HCT116 (cell line): ENCODE data around the gene OR2A1.
"Not testable (repeated sequence)": the region's sequence is repeated elsewhere in the genome, so short reads cannot be mapped to it uniquely, and the experiment has no call there.

Experiments
- ELF1 ChIP-seq: IDR thresholded peaks from 2 replicates; pipeline ENCODE4 v1.6.1; 2012; ENCODE audit warnings: low read depth, borderline replicate concordance
- EZH2 ChIP-seq: fragments of 200-600 bp; sonication (generic); IDR thresholded peaks from 2 replicates; pipeline ENCODE4 v1.6.1; 2017; ENCODE audit warnings: antibody characterized with exemption, mixed run types
- EZH2phosphoT487 ChIP-seq: fragments of 200-600 bp; IDR thresholded peaks from 2 replicates; pipeline ENCODE4 v1.6.1; 2018; ENCODE audit warnings: antibody characterized with exemption, borderline replicate concordance
- POLR2A ChIP-seq: IDR thresholded peaks from 2 replicates; pipeline ENCODE4 v1.7.0; 2011; ENCODE audit warnings: borderline replicate concordance; ENCODE audit not compliant: insufficient read depth, insufficient read length; ENCODE audit errors: extremely low read depth
- POLR2AphosphoS5 ChIP-seq: IDR thresholded peaks from 2 replicates; pipeline ENCODE4 v1.6.1; 2011; ENCODE audit warnings: mild to moderate bottlenecking, low read depth, low read length, moderate library complexity
- RAD21 ChIP-seq: IDR thresholded peaks from 2 replicates; pipeline ENCODE4 v1.6.1; 2012; ENCODE audit warnings: low read depth, mild to moderate bottlenecking
- REST ChIP-seq: IDR thresholded peaks from 2 replicates; pipeline ENCODE4 v1.6.1; 2012; ENCODE audit warnings: low read depth
- SRF ChIP-seq: IDR thresholded peaks from 2 replicates; pipeline ENCODE4 v1.6.1; 2012; ENCODE audit warnings: low read depth
- ZFX ChIP-seq: fragments of 450-650 bp; IDR thresholded peaks from 2 replicates; pipeline ENCODE4 v1.6.1; 2017
- TF ChIP-seq, protein P1 (sequence below): IDR thresholded peaks from 2 replicates; pipeline ENCODE4 v1.6.1; 2012
- TF ChIP-seq, protein P2 (sequence below), 3 experiments: fragments of 200-600 bp in 1 of 3; sonication (generic) in 1 of 3; IDR thresholded peaks in 2 of 3; conservative IDR thresholded peaks in 1 of 3; 2 replicates each; pipeline ENCODE4 v1.5.1; 2012 to 2017; ENCODE audit warnings: low read depth in 2 of 3, low read length in 2 of 3, antibody characterized with exemption in 1 of 3, borderline replicate concordance in 1 of 3, control low read depth in 1 of 3, mild to moderate bottlenecking in 1 of 3, mixed read lengths in 1 of 3, mixed run types in 1 of 3, moderate library complexity in 1 of 3; ENCODE audit not compliant: insufficient read depth in 1 of 3

DNA sequence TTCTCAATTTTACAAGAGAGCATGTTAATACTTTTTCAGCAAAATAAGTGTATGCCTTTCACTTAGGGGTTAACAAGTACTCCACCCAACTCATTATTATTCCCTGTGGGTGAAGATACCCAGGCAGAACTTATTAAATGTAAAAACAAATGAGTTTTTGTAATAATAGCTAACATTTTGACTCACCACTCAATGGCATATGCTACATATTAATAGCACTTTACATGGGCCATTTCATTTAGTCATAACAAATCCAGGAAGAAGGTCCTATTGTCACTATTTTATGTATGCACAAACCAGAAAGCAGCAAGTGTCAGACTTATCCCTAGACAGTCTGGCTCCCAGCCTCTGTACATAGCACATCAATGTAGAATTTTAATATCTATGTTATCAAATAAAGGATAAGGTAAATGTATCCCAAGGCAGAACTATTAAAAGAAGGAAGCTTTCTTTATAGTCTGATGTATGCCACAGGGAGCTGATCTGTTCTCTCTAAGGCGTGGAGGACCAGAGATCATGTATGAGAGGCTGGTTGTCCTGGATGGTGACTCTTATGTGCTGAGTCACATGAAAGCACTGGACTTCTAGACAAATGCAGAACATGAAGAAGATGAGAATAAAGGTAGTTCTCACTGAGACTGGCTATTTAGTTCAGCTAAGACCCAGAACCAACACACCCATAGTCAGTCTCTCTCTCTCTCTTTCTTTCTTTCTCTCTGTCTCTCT is 9.5 kb upstream of the OR2A1 start:
- not testable (repeated sequence) for TF ChIP-seq POLR2AphosphoS5, EZH2, SRF, EZH2phosphoT487, RAD21, POLR2A, ELF1, ZFX, REST
- TF ChIP-seq, protein P1, sequence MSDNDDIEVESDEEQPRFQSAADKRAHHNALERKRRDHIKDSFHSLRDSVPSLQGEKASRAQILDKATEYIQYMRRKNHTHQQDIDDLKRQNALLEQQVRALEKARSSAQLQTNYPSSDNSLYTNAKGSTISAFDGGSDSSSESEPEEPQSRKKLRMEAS = not testable (repeated sequence)
- TF ChIP-seq, protein P2, sequence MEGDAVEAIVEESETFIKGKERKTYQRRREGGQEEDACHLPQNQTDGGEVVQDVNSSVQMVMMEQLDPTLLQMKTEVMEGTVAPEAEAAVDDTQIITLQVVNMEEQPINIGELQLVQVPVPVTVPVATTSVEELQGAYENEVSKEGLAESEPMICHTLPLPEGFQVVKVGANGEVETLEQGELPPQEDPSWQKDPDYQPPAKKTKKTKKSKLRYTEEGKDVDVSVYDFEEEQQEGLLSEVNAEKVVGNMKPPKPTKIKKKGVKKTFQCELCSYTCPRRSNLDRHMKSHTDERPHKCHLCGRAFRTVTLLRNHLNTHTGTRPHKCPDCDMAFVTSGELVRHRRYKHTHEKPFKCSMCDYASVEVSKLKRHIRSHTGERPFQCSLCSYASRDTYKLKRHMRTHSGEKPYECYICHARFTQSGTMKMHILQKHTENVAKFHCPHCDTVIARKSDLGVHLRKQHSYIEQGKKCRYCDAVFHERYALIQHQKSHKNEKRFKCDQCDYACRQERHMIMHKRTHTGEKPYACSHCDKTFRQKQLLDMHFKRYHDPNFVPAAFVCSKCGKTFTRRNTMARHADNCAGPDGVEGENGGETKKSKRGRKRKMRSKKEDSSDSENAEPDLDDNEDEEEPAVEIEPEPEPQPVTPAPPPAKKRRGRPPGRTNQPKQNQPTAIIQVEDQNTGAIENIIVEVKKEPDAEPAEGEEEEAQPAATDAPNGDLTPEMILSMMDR (IDR thresholded peaks at IDR 0.05 in 2 of 3, conservative IDR thresholded peaks at IDR 0.05 in 1 of 3; ENCODE audit: borderline replicate concordance in 1 of 3, insufficient read depth in 1 of 3, low read depth in 2 of 3, low read length in 2 of 3) = not testable (repeated sequence)
